ENCODE results near the gene GRIK2.
"Not testable (repeated sequence)": the region's sequence is repeated elsewhere in the genome, so short reads cannot be mapped to it uniquely, and the experiment has no call there.

The GRIK2 gene

GRCh38 chr6:101994521-101994920, 601.0 kb downstream of the GRIK2 start:
- DNase-seq: no peak

- no peak for DNase-seq
Measured at GRCh38 chr6:102015431-102015830, 621.9 kb downstream of the GRIK2 start.

DNA sequence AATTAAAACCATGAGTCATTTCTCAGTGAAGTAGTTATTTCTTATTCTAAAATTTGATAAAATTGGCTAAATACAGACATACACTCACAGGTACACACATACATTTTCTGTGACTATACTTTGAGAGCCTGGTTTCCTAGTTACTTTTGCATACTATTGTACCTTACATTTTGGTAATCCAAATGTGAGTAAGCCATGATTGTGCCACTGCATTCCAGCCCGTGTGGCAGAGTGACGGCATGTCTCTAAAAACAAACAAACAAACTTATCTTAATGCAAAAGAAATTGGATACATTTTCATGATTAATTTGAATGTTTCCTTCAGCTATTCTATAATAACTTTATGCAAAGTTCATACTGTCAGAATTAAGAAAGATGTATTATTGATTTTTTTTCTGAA, 628.8 kb downstream of the GRIK2 start:
- DNase-seq: no peak

DNA sequence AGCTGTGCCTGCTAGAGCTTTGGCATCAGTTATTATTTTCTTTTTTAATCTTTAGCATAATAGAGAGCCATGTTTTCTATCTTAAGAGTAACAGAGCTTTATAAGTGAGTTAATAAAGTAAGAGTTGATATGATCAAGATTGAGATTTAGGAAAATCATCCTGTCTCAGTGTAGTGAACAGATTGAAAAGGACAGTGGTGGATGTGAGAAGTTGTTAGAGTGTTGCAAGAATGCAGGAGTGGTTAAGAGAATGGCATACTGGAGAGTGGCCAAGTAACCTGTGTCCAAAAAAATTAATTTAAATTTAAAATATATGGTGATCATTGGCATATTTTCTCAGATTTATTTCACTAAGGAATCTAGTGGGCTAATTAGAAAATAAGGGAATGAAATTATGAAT, 629.3 kb downstream of the GRIK2 start:
- DNase-seq: no peak

GRCh38 chr6:102023977-102024657, 630.6 kb downstream of the GRIK2 start:
- no peak for DNase-seq

DNA sequence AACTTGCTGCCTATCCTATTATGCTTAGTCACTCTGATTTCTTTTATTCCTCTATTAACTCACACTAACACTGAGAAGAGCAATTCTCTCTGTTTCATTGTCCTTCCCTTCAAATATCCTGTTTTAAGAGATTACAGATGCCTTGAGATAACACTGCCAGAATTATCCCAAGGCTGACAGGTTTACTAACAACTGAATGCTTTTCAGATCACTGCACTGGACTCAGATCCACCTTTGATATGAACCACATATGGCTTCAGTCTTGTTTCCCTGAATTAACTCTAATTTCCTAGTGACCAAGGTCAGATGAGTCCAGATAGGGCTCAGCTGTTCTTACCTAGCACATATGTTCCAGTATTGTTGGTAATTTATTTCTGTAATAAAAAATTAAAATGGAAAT, 633.1 kb downstream of the GRIK2 start:
- DNase-seq: no peak

DNA sequence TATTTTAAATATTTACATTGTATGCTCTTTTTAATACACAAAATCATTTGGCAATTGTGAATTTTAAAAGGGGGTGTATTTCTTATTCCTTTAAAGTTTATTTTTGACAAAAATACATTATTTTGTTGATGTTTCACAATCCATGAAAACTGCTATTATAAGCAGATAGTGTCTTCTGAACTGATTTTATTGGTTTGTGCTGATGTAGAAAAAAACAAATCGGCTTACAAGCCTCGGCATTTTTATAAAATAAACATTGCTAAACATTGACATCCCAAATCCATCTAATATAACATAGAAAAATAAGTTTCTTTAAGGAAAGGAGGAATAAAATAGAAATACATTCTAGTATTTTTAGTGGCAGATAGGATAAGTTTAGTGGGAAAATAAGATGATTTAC, 634.7 kb downstream of the GRIK2 start:
- DNase-seq: no peak

DNA sequence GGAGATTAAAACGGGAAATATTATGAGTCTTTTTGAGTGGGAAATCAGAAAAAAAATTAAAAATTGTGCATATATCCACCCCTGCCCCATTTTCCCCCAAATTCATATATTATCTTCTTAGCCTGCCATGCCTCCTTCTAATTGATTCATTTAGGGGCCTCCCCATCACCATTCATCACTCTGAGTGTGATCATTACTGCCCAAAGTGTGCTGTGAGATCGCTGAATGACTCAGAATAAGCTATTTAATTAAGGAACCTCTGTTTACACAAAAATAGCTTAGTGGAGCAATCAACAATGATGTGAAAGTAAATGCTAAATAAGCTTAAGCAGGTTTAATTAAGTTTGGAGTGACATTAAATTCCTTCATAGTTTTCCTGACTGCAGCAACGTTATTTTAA, 645.5 kb downstream of the GRIK2 start:
- no peak for DNase-seq

DNA sequence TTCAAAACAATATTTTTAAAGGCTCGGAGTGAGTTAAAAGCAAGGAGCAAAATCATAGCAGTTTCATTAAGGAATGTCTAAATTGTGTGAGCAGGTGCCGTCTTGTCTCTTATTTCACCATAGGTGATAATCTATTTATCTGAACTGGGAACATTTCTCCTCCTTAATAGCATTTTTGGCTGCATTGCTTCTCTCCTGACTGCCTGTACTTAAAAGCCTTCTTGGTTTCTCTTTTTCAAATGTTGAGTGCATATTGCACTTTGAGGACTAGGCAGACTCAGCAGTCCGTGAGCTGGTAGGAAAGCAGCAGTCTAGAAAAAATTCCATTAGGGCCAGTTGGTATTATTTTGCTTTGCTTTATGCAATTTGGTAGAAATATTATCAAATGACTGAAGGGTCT, 645.9 kb downstream of the GRIK2 start:
- DNase-seq: no peak

DNA sequence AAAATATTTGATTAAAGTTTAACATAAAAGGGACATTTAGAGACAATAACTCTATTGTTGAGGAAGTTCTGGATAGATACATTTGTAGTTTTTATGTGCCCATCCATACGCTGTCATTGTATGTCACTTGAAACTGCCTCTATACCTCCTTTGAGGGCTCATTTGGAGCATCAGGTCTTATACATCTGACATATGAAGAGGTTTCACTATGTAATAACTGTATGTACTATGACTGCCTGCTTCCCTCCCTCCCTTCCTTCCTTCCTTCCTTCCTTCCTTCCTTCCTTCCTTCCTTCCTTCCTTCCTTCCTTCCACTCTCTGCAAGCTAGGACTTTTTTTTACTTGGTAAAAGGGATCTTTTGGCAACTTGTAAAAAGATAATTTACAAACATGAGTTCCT, 657.5 kb downstream of the GRIK2 start:
- no peak for DNase-seq

DNA sequence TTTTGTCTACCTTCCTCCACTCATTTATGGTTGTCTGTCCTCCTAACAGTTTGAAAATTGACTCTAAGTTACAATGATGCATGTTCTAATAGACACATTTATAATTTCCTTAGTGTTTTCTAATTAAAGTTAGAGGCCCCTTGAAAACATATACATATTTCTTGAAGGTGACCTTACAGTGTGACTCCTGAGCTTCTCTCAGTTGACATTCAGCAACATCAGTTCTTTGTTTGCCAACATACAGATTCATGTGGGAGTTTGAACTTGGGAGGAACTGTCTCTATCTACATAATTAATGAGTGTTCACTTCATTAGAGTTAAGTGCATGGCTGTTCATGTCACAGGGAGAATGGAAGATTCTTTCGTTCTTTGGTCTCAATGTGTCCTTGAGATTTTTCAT, 658.2 kb downstream of the GRIK2 start:
- DNase-seq: no peak

GRCh38 chr6:102064142-102064541, 670.6 kb downstream of the GRIK2 start:
- no peak for DNase-seq

DNA sequence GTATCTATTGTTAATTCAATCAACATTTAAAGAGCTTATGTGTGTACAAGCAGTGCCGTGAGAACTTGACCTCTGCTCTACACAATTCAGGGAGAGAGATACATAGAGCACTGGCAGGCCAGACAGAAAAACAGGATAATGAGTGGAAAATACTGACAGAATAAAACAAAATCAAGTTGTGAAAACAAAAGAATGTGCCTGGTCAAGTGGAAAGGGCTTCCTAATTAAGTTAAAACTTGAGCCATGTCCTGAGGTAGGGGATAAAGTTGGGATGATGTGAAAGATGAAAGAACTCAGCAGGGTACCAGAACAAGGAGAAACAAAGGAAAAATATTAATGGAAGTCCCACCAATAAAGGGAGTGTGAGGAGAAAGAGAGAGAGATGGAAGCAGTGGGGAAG, 672.8 kb downstream of the GRIK2 start:
- no peak for DNase-seq

GRCh38 chr6:102068349-102068929, 674.9 kb downstream of the GRIK2 start:
- no peak for DNase-seq

DNA sequence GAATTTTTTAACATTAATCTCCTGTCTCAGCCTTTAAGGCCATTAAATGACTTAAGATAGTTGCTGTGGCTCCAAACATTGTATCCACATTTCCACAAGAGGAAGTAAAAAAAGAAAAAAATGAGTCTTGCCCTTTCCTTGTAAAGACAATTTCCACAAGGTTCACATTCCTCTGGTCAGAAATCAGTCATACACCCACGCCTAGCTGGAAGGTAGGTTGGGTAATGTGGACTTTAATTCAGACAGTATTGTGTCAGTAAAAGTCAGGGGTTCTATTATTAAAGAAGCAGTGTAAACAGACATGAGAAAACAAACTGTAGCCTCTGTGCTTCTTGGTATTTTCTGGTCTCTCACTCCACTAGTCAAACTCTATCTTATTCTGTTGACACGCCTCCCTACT, 682.0 kb downstream of the GRIK2 start:
- no peak for DNase-seq

DNA sequence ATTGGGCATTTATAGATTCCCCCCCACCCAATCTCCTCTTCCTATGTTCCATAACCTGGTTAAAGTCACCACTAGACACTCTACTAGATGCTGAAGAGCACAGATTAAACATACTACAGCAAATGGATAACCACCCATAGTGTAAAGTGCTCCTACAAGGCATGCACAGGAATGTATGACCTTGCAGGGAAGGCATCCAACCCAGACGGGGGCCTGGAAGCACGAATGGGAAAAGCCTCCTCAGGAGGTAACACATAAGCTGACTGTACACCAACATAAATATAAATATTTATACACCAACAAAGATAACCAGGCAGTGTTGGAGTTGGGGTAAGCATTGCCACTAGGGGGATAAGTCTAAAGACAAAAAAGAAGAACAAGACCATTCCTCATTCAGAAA, 691.7 kb downstream of the GRIK2 start:
- DNase-seq: no peak

DNA sequence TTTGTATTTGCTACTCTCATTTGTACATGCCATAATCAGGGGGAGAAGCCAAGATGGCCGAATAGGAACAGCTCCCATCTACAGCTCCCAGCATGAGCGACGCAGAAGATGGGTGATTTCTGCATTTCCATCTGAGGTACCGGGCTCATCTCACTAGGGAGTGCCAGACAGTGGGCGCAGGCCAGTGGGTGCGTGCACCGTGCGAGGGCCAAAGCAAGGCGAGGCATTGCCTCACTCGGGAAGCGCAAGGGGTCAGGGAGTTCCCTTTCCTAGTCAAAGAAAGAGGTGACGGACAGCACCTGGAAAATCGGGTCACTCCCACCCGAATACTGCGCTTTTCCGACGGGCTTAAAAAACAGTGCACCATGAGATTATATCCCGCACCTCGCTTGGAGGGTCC, 694.7 kb downstream of the GRIK2 start:
- DNase-seq: not testable (repeated sequence)

GRCh38 chr6:102114402-102114801, 720.9 kb downstream of the GRIK2 start:
- DNase-seq: no peak

DNA sequence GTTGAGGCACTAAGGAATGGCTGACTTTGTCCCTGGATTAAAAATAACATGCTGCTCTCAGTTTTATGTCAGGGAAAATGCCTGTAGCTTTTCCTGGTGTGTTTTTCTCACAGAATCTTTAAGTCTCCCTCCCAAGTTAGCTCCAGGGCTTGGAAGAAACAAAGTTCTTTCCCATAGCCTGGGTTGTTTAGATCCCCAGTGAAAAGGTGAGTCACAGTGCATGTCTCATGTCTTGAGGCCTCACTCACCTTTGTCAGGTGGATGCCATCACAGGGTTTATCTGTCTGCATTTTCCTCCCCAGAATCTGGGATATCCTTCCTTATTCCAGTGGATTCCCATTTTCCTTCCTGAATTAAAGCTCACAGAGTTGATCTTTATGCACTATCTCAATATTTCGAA, 722.4 kb downstream of the GRIK2 start:
- no peak for DNase-seq

GRCh38 chr6:102118034-102118433, 724.5 kb downstream of the GRIK2 start:
- no peak for DNase-seq

All from amygdala (tissue), 56 donors.